22Rv1 (cell line): ENCODE results near the gene FMOD.

ENCODE experiments used
- CTCF ChIP-seq: fragments of 450-650 bp; IDR thresholded peaks from 2 replicates; pipeline ENCODE4 v1.5.1; 2017; ENCODE audit warnings: mild to moderate bottlenecking
- ZFX ChIP-seq: fragments of 450-650 bp; IDR thresholded peaks from 2 replicates; pipeline ENCODE4 v1.6.1; 2017; ENCODE audit warnings: antibody characterized with exemption, borderline replicate concordance

- TF ChIP-seq CTCF (no peak), ZFX (no peak)
Measured at GRCh38 chr1:203291201-203292096, 59.5 kb downstream of the FMOD start.
